Thyroid gland (tissue), 4 donors: Measurements from ENCODE around the gene AKNA. TPM values are rescaled to one million over a fixed set of nuclear protein-coding genes. Genes with fewer than 3 reads are reported as not detected.

Source experiments
- DNase-seq, 2 donors: peaks; one replicate each; pipeline ENCODE4 v3.0.0-alpha.2; 2019
- H3K27ac ChIP-seq, 3 donors: fragments of 200-600 bp; sonication (generic); 1 replicate in 2 of 3; 2 replicates in 1 of 3; pipeline ENCODE4 v1.5.1; 2016 to 2019; ENCODE audit warnings: mild to moderate bottlenecking in 1 of 3, moderate library complexity in 1 of 3
- H3K27me3 ChIP-seq: fragments of 200-600 bp; sonication (generic); one replicate; pipeline ENCODE4 v1.5.1; 2019
- H3K36me3 ChIP-seq, 2 donors: fragments of 200-600 bp; sonication (generic); one replicate each; pipeline ENCODE4 v1.5.1; 2016 to 2019
- H3K4me1 ChIP-seq, 2 donors: fragments of 200-600 bp; sonication (generic); one replicate each; pipeline ENCODE4 v1.5.1; 2017 to 2019
- H3K4me3 ChIP-seq, 3 donors: fragments of 200-600 bp; sonication (generic); replicated peaks in 1 of 3; 1 replicate in 2 of 3; 2 replicates in 1 of 3; pipeline ENCODE4 v1.5.1; 2016; ENCODE audit warnings: mild to moderate bottlenecking in 1 of 3
- H3K9me3 ChIP-seq: fragments of 200-600 bp; sonication (generic); one replicate; pipeline ENCODE4 v1.5.1; 2017
- POLR2A ChIP-seq, 2 donors: fragments of 450-650 bp; IDR thresholded peaks; one replicate each; pipeline ENCODE4 v1.6.1; 2017; ENCODE audit warnings: antibody characterized with exemption in 2 of 2, mild to moderate bottlenecking in 2 of 2, moderate library complexity in 1 of 2
- WGBS, 2 donors: methylation state at CpG; one replicate each; pipeline ENCODE4 v1.1.5; 2017; 5-methylcytosine and 5-hydroxymethylcytosine counted together
- intact Hi-C: fragments of 100-400 bp; cut with DNase I; formaldehyde crosslinking; loops from one replicate; pipeline ENCODE4 v1.15.1; 2023
- total RNA-seq, 4 donors: library from RNA; depleted of rRNA; stranded (reverse); fragments of >200 nt; gene quantifications; one replicate each; pipeline ENCODE4 v1.2.3, GENCODE V29; 2016
- TF ChIP-seq, protein P1 (sequence below), 6 experiments: fragments of 200-600 bp in 3 of 6; fragments of 450-650 bp in 3 of 6; sonication (generic) in 3 of 6; IDR thresholded peaks; one replicate each; pipeline ENCODE4 v1.5.1; 2016 to 2019; ENCODE audit warnings: antibody characterized with exemption in 6 of 6, mild to moderate bottlenecking in 2 of 6, inconsistent platforms in 1 of 6, moderate library complexity in 1 of 6

The AKNA gene
- total RNA-seq, 4 donors from 2014 or later = 10.0 to 17.0 (median 12.5) TPM

DNA sequence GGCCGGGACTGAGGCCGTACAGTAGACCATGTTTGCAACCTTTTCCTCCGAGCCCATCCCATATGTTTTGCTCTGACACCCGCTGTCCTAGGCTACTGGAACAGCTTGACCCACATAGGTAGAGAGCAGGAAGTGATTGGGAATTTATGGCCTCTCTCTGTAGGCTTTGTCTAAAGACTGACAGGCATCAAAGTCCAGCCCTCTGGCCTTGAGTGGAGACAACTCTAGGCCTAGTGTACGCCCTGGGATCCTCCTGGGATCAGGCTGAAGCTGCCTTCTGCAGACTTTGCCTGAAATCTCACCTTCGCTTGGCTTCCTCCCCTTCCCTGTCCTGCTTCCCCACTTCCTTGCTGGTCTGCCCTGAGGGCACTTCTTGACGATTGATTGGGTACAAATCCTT lies 13.6 kb upstream of the AKNA start:
- H3K9me3 ChIP-seq = no peaks in the 10 kb centered on the region
- no peaks in the 10 kb centered on the region for H3K36me3 ChIP-seq
- no peak overlapping the region for H3K27ac ChIP-seq
- WGBS, 2 donors = 90 to 92% methylated on average over 6 to 7 of the region's 7 CpGs
- no peak for DNase-seq
- H3K27me3 ChIP-seq = no peaks in the 10 kb centered on the region
- peaks cover 0 to 7% of the 10 kb centered on the region in 2 donors for H3K4me1 ChIP-seq
- no peak for TF ChIP-seq POLR2A (IDR thresholded peaks at IDR 0.05)
- TF ChIP-seq, protein P1, sequence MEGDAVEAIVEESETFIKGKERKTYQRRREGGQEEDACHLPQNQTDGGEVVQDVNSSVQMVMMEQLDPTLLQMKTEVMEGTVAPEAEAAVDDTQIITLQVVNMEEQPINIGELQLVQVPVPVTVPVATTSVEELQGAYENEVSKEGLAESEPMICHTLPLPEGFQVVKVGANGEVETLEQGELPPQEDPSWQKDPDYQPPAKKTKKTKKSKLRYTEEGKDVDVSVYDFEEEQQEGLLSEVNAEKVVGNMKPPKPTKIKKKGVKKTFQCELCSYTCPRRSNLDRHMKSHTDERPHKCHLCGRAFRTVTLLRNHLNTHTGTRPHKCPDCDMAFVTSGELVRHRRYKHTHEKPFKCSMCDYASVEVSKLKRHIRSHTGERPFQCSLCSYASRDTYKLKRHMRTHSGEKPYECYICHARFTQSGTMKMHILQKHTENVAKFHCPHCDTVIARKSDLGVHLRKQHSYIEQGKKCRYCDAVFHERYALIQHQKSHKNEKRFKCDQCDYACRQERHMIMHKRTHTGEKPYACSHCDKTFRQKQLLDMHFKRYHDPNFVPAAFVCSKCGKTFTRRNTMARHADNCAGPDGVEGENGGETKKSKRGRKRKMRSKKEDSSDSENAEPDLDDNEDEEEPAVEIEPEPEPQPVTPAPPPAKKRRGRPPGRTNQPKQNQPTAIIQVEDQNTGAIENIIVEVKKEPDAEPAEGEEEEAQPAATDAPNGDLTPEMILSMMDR (IDR thresholded peaks at IDR 0.05) = no peak
- no peak overlapping the region for H3K4me3 ChIP-seq
- intact Hi-C loops = loop anchor here (10.0 kb wide), 2 partner anchors 103 to 183 kb away; partner anchors contain the start of genes ATP6V1G1 and WHRN

DNA sequence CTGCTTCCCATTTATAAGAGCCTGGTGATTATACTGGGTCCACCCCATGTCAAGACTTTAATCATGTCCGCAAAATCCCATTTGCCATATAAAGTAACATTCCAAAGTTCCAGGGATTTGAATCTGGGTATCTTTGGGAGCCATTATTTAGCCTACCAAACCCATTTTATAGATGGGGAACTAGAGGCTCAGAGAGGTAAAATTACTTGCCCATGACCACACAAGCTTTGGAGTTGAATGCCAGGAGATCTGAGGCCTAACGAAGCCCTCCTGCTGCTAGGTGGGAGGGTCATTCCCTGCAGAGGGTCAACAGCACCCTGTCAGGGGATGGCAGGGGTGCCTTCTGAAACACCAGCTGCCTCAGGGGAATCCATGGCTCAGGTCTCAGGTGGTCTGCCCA lies 13.0 kb upstream of the AKNA start:
- H3K4me3 ChIP-seq = no peak overlapping the region
- 69 to 72% methylated on average over 2 of the region's 2 CpGs for WGBS, 2 donors
- intact Hi-C loops = loop anchor here (10.0 kb wide), 2 partner anchors 104 to 184 kb away; partner anchors contain the start of genes ATP6V1G1 and WHRN
- H3K9me3 ChIP-seq = no peaks in the 10 kb centered on the region
- no peaks in the 10 kb centered on the region for H3K27me3 ChIP-seq
- peaks cover 0 to 7% of the 10 kb centered on the region in 2 donors for H3K4me1 ChIP-seq
- H3K36me3 ChIP-seq = no peaks in the 10 kb centered on the region
- TF ChIP-seq POLR2A (IDR thresholded peaks at IDR 0.05) = no peak
- TF ChIP-seq, protein P1 (IDR thresholded peaks at IDR 0.05) = no peak
- DNase-seq = no peak
- no peak overlapping the region for H3K27ac ChIP-seq

DNA sequence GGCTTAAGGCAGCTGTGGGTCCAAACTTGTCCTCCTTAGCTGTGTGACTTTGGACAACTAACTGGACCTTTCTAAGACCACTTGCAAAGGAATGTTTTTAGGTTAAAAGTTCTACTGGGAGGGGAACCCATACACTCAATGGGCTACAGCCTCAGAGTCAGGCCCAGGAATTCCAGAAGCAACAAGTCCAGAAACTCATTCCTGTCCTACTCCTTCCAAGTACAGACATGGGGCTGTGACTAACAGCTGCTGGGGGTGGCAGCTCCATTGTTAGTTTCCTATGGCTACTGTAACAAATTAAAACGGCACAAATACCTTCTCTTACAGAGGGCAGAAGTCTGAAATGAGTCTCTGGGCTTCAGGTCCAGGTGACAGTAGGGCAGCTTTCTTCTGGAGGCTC lies 12.4 kb upstream of the AKNA start:
- DNase-seq = no peak
- no peak overlapping the region for H3K4me3 ChIP-seq
- peaks cover 3 to 10% of the 10 kb centered on the region in 2 donors for H3K4me1 ChIP-seq
- no peak for TF ChIP-seq POLR2A (IDR thresholded peaks at IDR 0.05)
- TF ChIP-seq, protein P1 (IDR thresholded peaks at IDR 0.05) = no peak
- no peak overlapping the region for H3K27ac ChIP-seq
- intact Hi-C loops = loop anchor here (10.0 kb wide), 2 partner anchors 105 to 185 kb away; partner anchors contain the start of genes ATP6V1G1 and WHRN
- H3K27me3 ChIP-seq = no peaks in the 10 kb centered on the region
- 71 to 76% methylated on average over 1 of the region's 1 CpG for WGBS, 2 donors
- H3K36me3 ChIP-seq = no peaks in the 10 kb centered on the region
- H3K9me3 ChIP-seq = no peaks in the 10 kb centered on the region

DNA sequence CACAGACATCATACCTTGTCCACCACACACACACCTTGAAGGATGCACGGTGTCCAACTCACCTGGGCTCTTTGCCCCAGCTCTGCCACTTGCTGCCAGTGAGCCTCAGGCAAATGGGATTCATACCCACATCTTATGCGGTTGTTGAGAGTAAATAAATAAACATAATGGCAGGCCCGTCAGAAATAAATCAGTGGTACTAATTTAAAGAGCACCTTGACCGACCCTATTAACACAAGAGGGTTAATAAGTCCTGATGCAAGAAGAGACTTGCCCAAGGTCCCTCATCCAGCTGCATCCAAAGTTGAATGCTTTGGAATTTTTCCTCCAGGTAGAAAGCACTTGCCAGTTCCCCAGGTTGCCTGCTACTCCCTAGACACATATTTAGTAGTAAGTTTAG lies 11.6 kb upstream of the AKNA start:
- DNase-seq = no peak
- no peaks in the 10 kb centered on the region for H3K27me3 ChIP-seq
- H3K27ac ChIP-seq = no peak overlapping the region
- intact Hi-C loops = no loop called here
- H3K4me1 ChIP-seq = peaks cover 9 to 18% of the 10 kb centered on the region in 2 donors
- TF ChIP-seq, protein P1 (IDR thresholded peaks at IDR 0.05) = no peak
- no peak for TF ChIP-seq POLR2A (IDR thresholded peaks at IDR 0.05)
- H3K4me3 ChIP-seq = no peak overlapping the region
- 84 to 90% methylated on average over 4 of the region's 4 CpGs for WGBS, 2 donors
- H3K36me3 ChIP-seq = no peaks in the 10 kb centered on the region
- H3K9me3 ChIP-seq = no peaks in the 10 kb centered on the region

DNA sequence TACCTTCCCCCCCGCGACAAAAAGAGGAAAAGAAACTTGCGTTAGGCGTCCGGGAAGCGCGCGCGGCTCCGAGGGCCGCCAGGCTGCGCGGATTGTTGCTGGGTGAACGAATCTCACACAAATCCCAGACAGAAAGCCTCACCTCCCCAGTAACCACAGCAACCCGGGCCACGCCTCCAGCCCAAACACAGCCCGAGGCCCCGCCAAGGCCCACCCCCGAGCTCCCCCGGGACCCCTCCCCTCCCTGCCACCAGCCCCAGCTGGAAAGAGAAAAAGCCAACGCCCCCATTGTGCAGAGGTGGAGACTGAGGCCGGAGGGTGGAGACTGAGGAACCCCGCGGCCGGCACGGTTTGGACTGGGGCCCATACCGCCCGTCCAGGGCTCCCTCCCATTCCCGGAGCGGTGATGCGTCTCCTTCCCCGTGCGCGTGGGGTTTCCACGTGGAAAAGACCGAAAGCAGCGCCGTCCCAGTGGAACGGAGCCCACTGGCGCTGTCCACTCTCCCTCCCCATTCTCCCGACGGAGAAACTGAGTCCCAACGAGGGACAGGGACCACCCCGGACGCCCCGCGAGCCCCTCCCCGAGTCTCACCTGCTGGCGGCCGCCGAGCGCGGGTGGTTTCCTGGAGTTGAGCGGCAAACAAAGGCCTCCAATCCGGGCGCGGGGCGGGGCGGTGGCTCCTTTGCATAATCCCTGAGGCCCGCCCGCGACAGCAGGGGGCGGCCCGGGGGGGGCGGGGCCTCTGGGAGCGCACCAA lies 10.2 kb upstream of the AKNA start:
- WGBS, 2 donors = 0% methylated on average over 17 to 26 of the region's 66 CpGs
- Histone ChIP-seq H3K4me3 (peak overlapping the region; percentile 41 to 54 (median 42)), H3K27me3 (no peaks in the 10 kb centered on the region), H3K27ac (peak overlapping the region; percentile 28 to 76 (median 66)), H3K4me1 (peaks cover 10 to 23% of the 10 kb centered on the region in 2 donors), H3K36me3 (no peaks in the 10 kb centered on the region), H3K9me3 (no peaks in the 10 kb centered on the region)
- DNase-seq = peak; percentile 98
- intact Hi-C loops = no loop called here
- TF ChIP-seq, protein P1 (IDR thresholded peaks at IDR 0.05) = peak in 1 of 6 experiments; percentile 10
- peak in 1 of 2 donors; percentile 37 for TF ChIP-seq POLR2A (IDR thresholded peaks at IDR 0.05)
